ENCODE data around the gene PMEPA1. TPM values are rescaled to one million over a fixed set of nuclear protein-coding genes. Genes with fewer than 3 reads are reported as not detected.

The PMEPA1 gene
- total RNA-seq, 2 experiments from 2014 or later = 4.9 to 5.0 TPM

GRCh38 chr20:57680934-57681914 lies 28.6 kb downstream of the PMEPA1 start:
- Mint-ChIP-seq H3K36me3 (no peaks in the 10 kb centered on the region), H3K27ac (no peak overlapping the region), H3K4me1 (peaks cover 16% of the 10 kb centered on the region), H3K9me3 (no peaks in the 10 kb centered on the region), H3K27me3 (peaks cover 2% of the 10 kb centered on the region), H3K4me3 (no peak overlapping the region)
- POLR2A ChIA-PET = interaction anchor here (2.9 kb wide), 1 partner anchor 61 kb away, joined by 6 read pairs; the partner anchor contains the start of gene ZBP1
- DNase-seq (no peak), ATAC-seq (ENCODE audit: low read depth) (peak; percentile 69)

- Mint-ChIP-seq H3K36me3 (no peaks in the 10 kb centered on the region), H3K27me3 (peaks cover 2% of the 10 kb centered on the region), H3K4me3 (no peak overlapping the region), H3K4me1 (peaks cover 16% of the 10 kb centered on the region), H3K9me3 (no peaks in the 10 kb centered on the region), H3K27ac (no peak overlapping the region)
- DNase-seq (no peak), ATAC-seq (ENCODE audit: low read depth) (no peak)
- POLR2A ChIA-PET = interaction anchor here (2.9 kb wide), 1 partner anchor 60 kb away, joined by 6 read pairs; the partner anchor contains the start of gene ZBP1
These were observed 29.6 kb downstream of the PMEPA1 start for GRCh38 chr20:57680131-57680716.

- no peak overlapping the region for H3K27ac Mint-ChIP-seq
- POLR2A ChIA-PET = interaction anchor here (0.6 kb wide), 1 partner anchor 14 kb away, joined by 5 read pairs; no protein-coding TSS in a partner anchor
- no peaks in the 10 kb centered on the region for H3K9me3 Mint-ChIP-seq
- no peak overlapping the region for H3K4me3 Mint-ChIP-seq
- DNase-seq (no peak), ATAC-seq (ENCODE audit: low read depth) (no peak)
- H3K4me1 Mint-ChIP-seq = peaks cover 16% of the 10 kb centered on the region
- no peaks in the 10 kb centered on the region for H3K36me3 Mint-ChIP-seq
- peaks cover 2% of the 10 kb centered on the region for H3K27me3 Mint-ChIP-seq
These were observed 30.7 kb downstream of the PMEPA1 start for GRCh38 chr20:57679113-57679512.

- Mint-ChIP-seq H3K9me3 (no peaks in the 10 kb centered on the region), H3K27me3 (peaks cover 2% of the 10 kb centered on the region), H3K27ac (no peak overlapping the region), H3K36me3 (no peaks in the 10 kb centered on the region), H3K4me3 (no peak overlapping the region), H3K4me1 (peaks cover 16% of the 10 kb centered on the region)
- DNase-seq (no peak), ATAC-seq (ENCODE audit: low read depth) (no peak)
- POLR2A ChIA-PET = no interaction called here
These were observed 31.5 kb downstream of the PMEPA1 start for GRCh38 chr20:57678340-57678739.

- DNase-seq (no peak), ATAC-seq (ENCODE audit: low read depth) (no peak)
- Mint-ChIP-seq H3K27ac (no peak overlapping the region), H3K9me3 (no peaks in the 10 kb centered on the region), H3K4me3 (no peak overlapping the region), H3K27me3 (peaks cover 2% of the 10 kb centered on the region), H3K4me1 (peaks cover 16% of the 10 kb centered on the region), H3K36me3 (no peaks in the 10 kb centered on the region)
- POLR2A ChIA-PET = no interaction called here
These were observed 32.2 kb downstream of the PMEPA1 start for GRCh38 chr20:57677584-57677982.

- POLR2A ChIA-PET = no interaction called here
- ATAC-seq (ENCODE audit: low read depth) = no peak
- DNase-seq = no peak
- H3K27ac Mint-ChIP-seq = no peak overlapping the region
- H3K4me3 Mint-ChIP-seq = no peak overlapping the region
- H3K4me1 Mint-ChIP-seq = peaks cover 16% of the 10 kb centered on the region
- peaks cover 2% of the 10 kb centered on the region for H3K27me3 Mint-ChIP-seq
- no peaks in the 10 kb centered on the region for H3K36me3 Mint-ChIP-seq
- H3K9me3 Mint-ChIP-seq = no peaks in the 10 kb centered on the region
These were observed 32.9 kb downstream of the PMEPA1 start for GRCh38 chr20:57676589-57677583.

- no peaks in the 10 kb centered on the region for H3K36me3 Mint-ChIP-seq
- peaks cover 2% of the 10 kb centered on the region for H3K27me3 Mint-ChIP-seq
- POLR2A ChIA-PET = no interaction called here
- H3K9me3 Mint-ChIP-seq = no peaks in the 10 kb centered on the region
- ATAC-seq (ENCODE audit: low read depth) = no peak
- H3K4me3 Mint-ChIP-seq = no peak overlapping the region
- H3K4me1 Mint-ChIP-seq = peaks cover 7% of the 10 kb centered on the region
- DNase-seq = no peak
- H3K27ac Mint-ChIP-seq = no peak overlapping the region
These were observed 34.0 kb downstream of the PMEPA1 start for GRCh38 chr20:57675773-57676172.

GRCh38 chr20:57672953-57673575 lies 36.8 kb downstream of the PMEPA1 start:
- POLR2A ChIA-PET = no interaction called here
- peaks cover 2% of the 10 kb centered on the region for H3K27me3 Mint-ChIP-seq
- H3K36me3 Mint-ChIP-seq = no peaks in the 10 kb centered on the region

GRCh38 chr20:57672164-57672563 lies 37.7 kb downstream of the PMEPA1 start:
- POLR2A ChIA-PET = no interaction called here
- no peaks in the 10 kb centered on the region for H3K36me3 Mint-ChIP-seq
- no peak overlapping the region for H3K4me3 Mint-ChIP-seq
- no peaks in the 10 kb centered on the region for H3K9me3 Mint-ChIP-seq
- H3K4me1 Mint-ChIP-seq = peaks cover 3% of the 10 kb centered on the region
- no peaks in the 10 kb centered on the region for H3K27me3 Mint-ChIP-seq
- no peak for ATAC-seq (ENCODE audit: low read depth)
- no peak overlapping the region for H3K27ac Mint-ChIP-seq
- DNase-seq = no peak

More at GRCh38 chr20:57672953-57673575, 36.8 kb downstream of the PMEPA1 start:
- Mint-ChIP-seq H3K9me3 (no peaks in the 10 kb centered on the region), H3K4me1 (peaks cover under 1% of the 10 kb centered on the region), H3K27ac (no peak overlapping the region), H3K4me3 (no peak overlapping the region)
- ATAC-seq (ENCODE audit: low read depth) (no peak), DNase-seq (no peak)

GRCh38 chr20:57671662-57672061 lies 38.2 kb downstream of the PMEPA1 start:
- ATAC-seq (ENCODE audit: low read depth) = no peak
- H3K4me1 Mint-ChIP-seq = peaks cover 3% of the 10 kb centered on the region
- H3K36me3 Mint-ChIP-seq = no peaks in the 10 kb centered on the region
- H3K9me3 Mint-ChIP-seq = no peaks in the 10 kb centered on the region
- H3K4me3 Mint-ChIP-seq = no peak overlapping the region
- no peak for DNase-seq
- no peak overlapping the region for H3K27ac Mint-ChIP-seq
- H3K27me3 Mint-ChIP-seq = no peaks in the 10 kb centered on the region
- POLR2A ChIA-PET = no interaction called here

GRCh38 chr20:57671072-57671391 lies 38.8 kb downstream of the PMEPA1 start:
- DNase-seq (no peak), ATAC-seq (ENCODE audit: low read depth) (no peak)
- peaks cover 3% of the 10 kb centered on the region for H3K4me1 Mint-ChIP-seq
- POLR2A ChIA-PET = no interaction called here
- H3K4me3 Mint-ChIP-seq = no peak overlapping the region
- H3K27ac Mint-ChIP-seq = no peak overlapping the region
- no peaks in the 10 kb centered on the region for H3K9me3 Mint-ChIP-seq
- H3K36me3 Mint-ChIP-seq = no peaks in the 10 kb centered on the region
- H3K27me3 Mint-ChIP-seq = no peaks in the 10 kb centered on the region

- no peaks in the 10 kb centered on the region for H3K9me3 Mint-ChIP-seq
- POLR2A ChIA-PET = no interaction called here
- no peaks in the 10 kb centered on the region for H3K27me3 Mint-ChIP-seq
- ATAC-seq (ENCODE audit: low read depth) (no peak), DNase-seq (no peak)
- no peak overlapping the region for H3K27ac Mint-ChIP-seq
- peaks cover 3% of the 10 kb centered on the region for H3K4me1 Mint-ChIP-seq
- H3K36me3 Mint-ChIP-seq = no peaks in the 10 kb centered on the region
- no peak overlapping the region for H3K4me3 Mint-ChIP-seq
These were observed 39.3 kb downstream of the PMEPA1 start for GRCh38 chr20:57670288-57671071.
